G401.6 (cell line): ENCODE data around the gene NEO1.

Source experiments
- FAIRE-seq: peaks from 2 replicates; lab custom pipeline; 2012; peaks lifted over from hg19 to GRCh38; lab: Jason Lieb, UNC

NEO1 gene

DNA sequence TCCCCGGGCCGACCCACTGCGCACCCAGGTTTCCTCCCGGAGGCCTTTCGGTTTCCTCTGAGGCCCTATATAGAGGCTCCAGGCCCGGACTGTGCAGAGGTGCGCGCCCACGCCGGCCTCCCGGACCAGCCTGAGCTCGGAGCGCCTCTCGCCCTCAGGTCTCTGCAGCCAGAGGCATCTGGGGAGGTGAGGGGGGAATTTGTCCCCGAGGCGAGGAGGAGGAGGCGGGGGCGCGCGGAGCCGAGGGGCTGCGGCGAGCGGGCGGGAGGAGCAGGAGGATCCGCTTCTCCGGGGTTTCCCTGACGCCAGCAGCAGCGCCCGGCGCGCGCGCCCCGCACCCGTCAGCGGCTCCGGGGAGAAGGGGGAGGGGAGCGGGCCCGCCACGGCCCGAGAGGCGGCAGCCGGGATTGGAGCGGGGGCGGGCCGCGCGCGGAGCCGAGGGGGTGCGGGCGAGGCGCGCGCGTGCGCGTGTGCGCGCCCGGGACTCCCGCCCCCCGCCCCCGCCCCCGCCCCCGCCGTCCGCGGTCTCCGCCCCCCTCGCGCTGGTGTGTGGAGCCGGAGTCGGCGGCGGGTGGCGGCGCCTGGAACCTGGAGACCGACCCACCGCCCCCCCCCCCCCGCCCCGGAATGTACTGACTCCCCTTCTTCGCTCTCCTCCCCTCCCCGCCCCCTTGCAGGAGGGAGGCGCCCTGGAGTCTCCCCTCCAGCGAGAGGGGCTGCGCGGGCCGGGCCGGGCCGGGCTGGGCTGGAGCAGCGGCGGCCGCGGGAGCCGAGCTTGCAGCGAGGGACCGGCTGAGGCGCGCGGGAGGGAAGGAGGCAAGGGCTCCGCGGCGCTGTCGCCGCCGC lies at the start of gene NEO1:
Gene NEO1 (plus strand): TSS at position 657 of the 846 bp plus-strand sequence. CDS start 213 bp downstream, outside the sequence.
- FAIRE-seq = no peak

DNA sequence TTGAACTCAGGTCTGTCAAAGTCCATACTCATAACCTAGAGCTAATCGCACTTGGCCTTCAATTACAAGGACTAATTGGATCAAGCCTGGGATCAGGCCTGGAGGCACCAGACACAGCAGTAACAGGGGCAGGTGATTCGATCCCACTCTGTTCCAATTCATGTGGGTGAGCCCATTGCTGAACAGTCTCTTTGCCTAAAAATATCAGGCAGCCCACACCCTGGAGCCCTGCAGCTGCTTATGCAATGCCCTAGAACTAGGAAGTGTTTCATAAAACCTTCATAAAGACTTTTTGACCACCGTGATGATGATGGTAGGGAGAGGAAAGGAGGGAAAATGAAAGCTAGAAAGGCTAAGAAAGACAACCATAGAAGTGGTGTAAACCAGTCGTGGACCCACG lies 47.8 kb upstream of the NEO1 start:
- FAIRE-seq = no peak

DNA sequence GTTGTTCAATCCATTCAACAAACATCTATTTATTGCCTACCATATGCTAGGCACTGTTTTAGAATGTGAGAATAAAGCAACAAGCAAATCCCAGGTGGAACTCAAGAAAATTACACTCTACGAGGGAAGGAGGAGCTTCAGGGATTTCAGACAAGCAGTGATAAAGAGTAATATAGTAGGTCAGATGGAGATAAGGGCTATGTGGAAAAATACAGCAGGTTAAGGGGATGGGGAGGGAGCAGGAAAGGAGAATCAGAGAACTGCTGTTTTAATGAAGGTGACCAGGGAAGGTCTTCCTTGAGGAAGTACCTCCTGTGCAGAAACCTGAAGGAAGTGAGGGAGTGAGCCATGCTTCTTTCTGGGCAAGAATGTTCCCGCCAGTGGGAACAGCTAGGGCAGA lies 47.2 kb upstream of the NEO1 start:
- no peak for FAIRE-seq

GRCh38 chr15:73005446-73005845 lies 46.8 kb upstream of the NEO1 start:
- FAIRE-seq = no peak

DNA sequence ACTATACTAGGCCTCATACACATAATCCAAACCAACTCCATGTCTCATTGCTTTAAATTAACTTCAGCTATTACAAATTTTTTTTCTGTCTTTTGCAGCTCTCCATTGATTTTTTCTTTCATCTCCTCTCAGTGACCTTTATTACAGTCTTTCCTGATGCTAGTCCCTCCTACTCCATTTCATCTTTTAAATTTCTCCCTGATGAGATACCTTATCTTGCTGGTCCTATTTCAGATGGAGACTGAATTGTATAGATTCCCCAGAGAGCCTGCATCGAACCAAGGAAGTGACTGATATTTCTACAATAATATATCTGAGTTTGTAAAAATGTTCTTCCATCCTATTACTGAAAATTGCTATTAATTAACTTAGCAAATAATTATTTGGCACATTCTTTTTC lies 45.7 kb upstream of the NEO1 start:
- no peak for FAIRE-seq

GRCh38 chr15:73009066-73010056 lies 42.9 kb upstream of the NEO1 start:
- no peak for FAIRE-seq

GRCh38 chr15:73010154-73011152 lies 41.8 kb upstream of the NEO1 start:
- FAIRE-seq = no peak

DNA sequence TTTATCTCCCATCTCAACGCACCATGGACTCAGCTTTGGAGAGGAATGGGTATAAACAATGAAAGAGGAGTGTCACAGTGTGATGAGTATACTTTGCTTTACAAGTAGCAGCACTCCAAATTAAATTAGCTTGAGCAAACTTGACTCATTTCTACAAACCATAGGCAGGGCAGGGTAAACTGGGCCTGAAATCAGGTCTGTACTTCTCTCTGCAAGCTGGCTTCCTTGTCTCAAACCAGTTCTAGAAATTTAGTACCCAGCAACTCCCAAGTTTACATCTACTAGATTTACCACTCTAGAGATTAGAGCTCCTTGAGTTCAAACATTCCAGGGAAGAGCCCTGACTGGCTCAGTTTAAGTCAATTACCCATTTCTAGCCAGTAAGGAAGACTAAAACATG lies 37.4 kb upstream of the NEO1 start:
- FAIRE-seq = no peak

- no peak for FAIRE-seq
Measured at GRCh38 chr15:73015493-73015892, 36.8 kb upstream of the NEO1 start.

GRCh38 chr15:73017987-73018386 lies 34.3 kb upstream of the NEO1 start:
- FAIRE-seq = no peak

DNA sequence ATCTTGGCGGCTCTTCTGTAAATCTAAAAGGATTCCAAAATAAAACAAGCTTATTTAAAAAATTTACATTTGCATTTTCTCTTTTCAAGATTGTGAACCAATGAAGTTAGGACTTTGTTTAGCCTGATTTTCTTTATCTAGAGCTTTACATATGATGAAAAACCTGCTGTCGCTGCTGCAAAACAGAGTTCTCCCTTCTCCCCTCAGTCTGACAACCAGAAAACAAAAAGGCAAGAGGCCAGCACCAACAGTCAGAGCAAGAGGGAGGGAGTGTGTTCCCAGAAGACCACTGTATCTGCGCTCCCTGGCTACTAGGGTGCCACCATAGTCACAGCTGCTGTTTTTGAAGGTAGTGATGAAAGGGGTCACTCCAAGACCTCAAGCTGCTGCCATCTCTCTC lies 33.1 kb upstream of the NEO1 start:
- no peak for FAIRE-seq

DNA sequence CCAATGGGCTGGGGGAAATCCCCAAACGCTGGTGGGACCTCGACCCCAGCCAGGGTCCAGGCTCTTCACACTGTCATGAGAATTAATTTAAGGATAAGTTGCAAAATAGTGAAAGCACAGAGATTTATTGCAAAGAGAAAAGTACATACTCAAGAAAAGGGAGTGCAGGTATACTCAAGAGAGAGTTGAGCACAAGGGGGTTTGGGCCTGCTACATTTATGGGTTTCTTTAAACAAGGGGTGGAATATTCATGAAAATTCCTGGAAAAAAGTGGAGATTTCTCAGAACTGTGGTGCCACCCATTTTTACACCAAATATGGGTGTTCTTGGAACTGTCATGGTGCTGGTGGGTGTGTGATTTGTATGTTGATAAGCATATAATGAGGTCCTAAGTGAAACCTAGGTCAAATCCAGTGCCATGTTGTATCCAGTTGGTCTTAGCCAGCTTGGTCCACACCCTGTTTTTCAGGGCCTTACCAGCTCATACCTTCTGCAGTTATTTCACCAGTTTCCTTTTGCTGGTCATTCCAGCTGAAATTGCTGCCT lies 32.6 kb upstream of the NEO1 start:
- FAIRE-seq = no peak

- FAIRE-seq = no peak
Measured at GRCh38 chr15:73021139-73021621, 31.1 kb upstream of the NEO1 start.

DNA sequence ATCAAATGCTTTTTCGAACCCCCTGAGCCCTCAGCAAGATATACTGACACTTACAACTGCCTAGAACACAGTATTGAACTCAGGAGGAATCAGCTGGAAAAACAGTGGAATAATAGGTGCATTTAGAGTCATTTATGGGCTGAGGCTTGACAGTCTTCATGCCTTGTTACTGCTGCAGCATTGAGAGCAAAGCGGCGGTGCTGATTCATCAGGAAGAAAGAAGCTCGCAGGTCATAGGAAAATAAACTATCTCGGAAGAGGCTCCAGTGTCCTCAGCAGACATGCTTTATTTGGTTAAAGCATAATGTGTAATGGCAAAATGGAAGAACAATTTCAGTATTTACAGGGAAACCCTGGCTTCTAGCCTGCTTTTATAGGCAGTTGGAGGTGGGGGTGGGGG lies 30.1 kb upstream of the NEO1 start:
- no peak for FAIRE-seq

DNA sequence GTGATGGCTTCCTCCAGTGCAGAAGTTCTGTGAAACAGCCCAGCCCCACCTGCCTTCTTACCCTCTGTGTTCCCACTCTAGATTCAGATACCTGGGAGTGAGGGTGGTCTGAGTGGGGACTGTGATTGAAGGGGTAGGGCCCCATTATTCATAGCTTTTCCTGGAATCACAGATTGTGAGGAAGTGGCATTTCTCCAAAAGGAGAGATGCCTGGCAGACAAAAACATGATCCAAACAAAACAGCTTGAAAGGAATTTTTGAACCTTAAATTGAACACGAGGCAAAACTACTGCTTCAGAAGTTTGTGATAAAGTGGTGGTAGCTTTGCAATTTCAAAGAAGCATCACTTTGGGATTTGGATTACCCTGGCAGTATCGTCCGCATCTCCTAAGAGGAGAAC lies 29.2 kb upstream of the NEO1 start:
- FAIRE-seq = no peak

- no peak for FAIRE-seq
Measured at GRCh38 chr15:73024168-73024567, 28.1 kb upstream of the NEO1 start.

DNA sequence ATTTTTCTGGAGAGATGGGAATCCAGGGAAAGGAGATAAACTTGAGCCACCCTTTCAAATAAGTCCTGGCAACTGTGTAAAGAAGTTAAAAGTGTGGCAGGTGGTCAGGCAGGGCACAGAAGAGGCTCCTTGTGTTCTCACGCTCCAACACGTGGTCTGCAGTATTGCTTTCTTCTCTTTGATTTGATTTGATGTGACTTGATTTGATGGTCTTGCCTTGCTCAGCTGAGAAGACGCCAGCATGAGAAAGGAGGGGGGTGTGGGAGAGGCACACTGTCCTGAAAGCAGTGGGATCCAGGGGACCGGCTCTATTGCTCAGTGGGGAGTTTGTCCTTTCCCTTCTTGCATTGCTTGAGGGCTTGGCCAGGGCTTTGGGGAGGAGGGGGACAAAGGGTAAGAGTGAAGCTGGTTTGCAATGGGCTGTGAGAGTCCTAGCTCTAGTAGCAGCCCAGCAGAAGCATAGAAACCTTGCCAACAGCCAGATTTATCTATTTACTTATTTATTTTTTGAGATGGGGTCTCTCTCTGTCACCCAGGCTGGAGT lies 25.7 kb upstream of the NEO1 start:
- FAIRE-seq = no peak

GRCh38 chr15:73028031-73028430 lies 24.2 kb upstream of the NEO1 start:
- no peak for FAIRE-seq

GRCh38 chr15:73028831-73029451 lies 23.3 kb upstream of the NEO1 start:
- no peak for FAIRE-seq

DNA sequence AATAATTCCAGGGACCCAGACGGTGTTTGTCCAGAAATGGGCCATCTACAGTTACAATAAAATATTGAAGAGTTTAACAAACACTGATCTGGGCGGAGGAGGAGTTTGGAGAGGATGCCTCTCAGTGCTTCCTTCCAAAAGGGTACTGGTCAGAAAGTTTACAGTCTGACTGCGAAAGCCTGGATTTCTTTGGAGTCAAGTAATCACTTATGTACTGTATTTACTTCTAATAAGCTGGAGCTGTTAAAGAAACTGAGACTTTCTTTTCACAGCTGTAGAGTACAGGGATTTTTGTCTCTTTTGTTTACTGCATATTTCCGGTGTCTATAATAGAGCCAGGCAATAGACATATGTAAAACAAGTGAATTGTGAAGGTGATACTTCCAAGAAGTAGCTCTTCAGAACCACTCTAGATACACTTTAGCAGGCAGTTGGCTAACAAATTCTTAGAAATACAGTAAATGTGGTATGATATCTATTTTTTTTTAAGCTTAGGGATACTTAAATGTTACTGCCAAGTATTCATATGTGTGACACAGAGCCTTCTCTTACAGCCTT lies 22.1 kb upstream of the NEO1 start:
- FAIRE-seq = no peak
